ENCODE results near the gene MOSPD3. TPM values are rescaled to one million over a fixed set of nuclear protein-coding genes. Genes with fewer than 3 reads are reported as not detected.

Gene MOSPD3
- polyA plus RNA-seq, 1 experiment = 15.0 TPM

DNA sequence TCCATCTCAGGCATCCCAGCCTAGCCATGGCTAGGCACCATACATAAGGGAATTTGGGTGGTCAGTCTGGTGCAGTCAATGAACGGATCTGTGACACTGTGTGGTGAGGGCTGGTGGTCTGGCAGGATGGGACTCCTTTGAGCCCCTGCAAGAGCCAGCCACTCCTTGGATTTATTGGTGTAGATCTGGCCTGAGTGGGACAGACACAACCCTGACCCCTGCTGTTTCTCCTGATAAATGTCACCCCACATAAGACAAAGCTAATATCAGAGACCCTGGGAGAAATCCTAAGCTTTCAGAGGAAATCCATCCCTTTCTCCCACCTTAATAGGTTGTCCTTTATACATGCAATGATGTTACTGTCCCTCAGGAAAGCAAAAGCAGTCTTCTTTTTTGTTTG, 23.9 kb upstream of the MOSPD3 start:
- no peaks in the 10 kb centered on the region for H3K27me3 ChIP-seq (ENCODE audit: control insufficient read depth, insufficient read depth, low read length)
- ChIA-PET POLR2A (no interaction called here), CTCF (interaction anchor here (0.8 to 1.9 kb wide), 10 partner anchors 11 to 119 kb away, joined by 3 to 8 read pairs (median 3); partner anchors contain the start of genes MOSPD3 and POP7)
- TF ChIP-seq CTCF (IDR thresholded peaks at IDR 0.05; ENCODE audit: insufficient read depth, low read depth, low read length) = peak; percentile 42; the same call in 1 of the 2 replicates
- no peak overlapping the region for H3K4me3 ChIP-seq (ENCODE audit: low read depth, low read length)
- no peak for DNase-seq (ENCODE audit: low read depth)
- no peaks in the 10 kb centered on the region for H3K36me3 ChIP-seq (ENCODE audit: control insufficient read depth, insufficient read depth, low read length)

DNA sequence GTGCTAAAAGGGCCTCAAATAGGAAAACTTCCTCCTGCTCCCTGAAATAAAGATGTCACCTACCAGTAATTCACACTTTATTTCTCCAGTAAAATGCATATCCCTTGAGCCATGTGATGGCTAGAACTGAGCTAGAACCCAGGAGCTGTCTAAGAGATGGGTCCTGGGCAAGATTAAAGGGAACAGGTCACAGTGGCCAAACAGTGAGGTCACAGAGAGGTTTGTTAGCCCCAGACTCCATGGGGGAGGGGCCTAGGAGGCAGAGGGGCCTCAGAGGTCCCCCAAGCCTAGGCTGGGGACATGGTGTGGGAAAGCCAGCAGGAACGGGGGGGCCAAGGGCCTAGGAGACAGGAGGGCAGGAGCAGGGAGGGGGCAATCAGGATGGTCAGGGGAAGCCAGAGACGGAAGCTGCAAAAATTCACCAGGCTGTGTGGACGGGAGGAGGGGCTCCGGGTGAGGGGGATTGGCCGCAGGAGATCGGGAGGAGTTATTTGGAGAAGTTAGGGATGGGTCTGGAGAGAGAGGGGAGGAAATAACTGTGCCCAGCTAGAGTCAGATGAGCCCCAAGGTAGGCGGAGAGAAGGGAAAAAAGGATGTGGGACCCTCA, 22.9 kb upstream of the MOSPD3 start:
- no peaks in the 10 kb centered on the region for H3K27me3 ChIP-seq (ENCODE audit: control insufficient read depth, insufficient read depth, low read length)
- ChIA-PET POLR2A (interaction anchor here (0.5 kb wide), 1 partner anchor 13 kb away, joined by 3 read pairs; the partner anchor contains the start of gene PCOLCE), CTCF (interaction anchor here (0.7 to 1.9 kb wide), 9 partner anchors 10 to 120 kb away, joined by 3 to 8 read pairs (median 3); partner anchors contain the start of gene POP7)
- no peak overlapping the region for H3K4me3 ChIP-seq (ENCODE audit: low read depth, low read length)
- no peaks in the 10 kb centered on the region for H3K36me3 ChIP-seq (ENCODE audit: control insufficient read depth, insufficient read depth, low read length)
- no peak for TF ChIP-seq CTCF (IDR thresholded peaks at IDR 0.05; ENCODE audit: insufficient read depth, low read depth, low read length)
- DNase-seq (ENCODE audit: low read depth) = no peak

GRCh38 chr7:100590077-100590737, 22.1 kb upstream of the MOSPD3 start:
- TF ChIP-seq CTCF (IDR thresholded peaks at IDR 0.05; ENCODE audit: insufficient read depth, low read depth, low read length) = no peak
- no peak for DNase-seq (ENCODE audit: low read depth)
- Histone ChIP-seq H3K4me3 (ENCODE audit: low read depth, low read length) (no peak overlapping the region), H3K36me3 (ENCODE audit: control insufficient read depth, insufficient read depth, low read length) (no peaks in the 10 kb centered on the region), H3K27me3 (ENCODE audit: control insufficient read depth, insufficient read depth, low read length) (no peaks in the 10 kb centered on the region)
- CTCF ChIA-PET = interaction anchor here (1.1 to 1.9 kb wide), 4 partner anchors 9 to 31 kb away, joined by 3 to 8 read pairs (median 6); no protein-coding TSS in a partner anchor
- POLR2A ChIA-PET = no interaction called here

- H3K36me3 ChIP-seq (ENCODE audit: control insufficient read depth, insufficient read depth, low read length) = no peaks in the 10 kb centered on the region
- CTCF ChIA-PET = interaction anchor here (1.1 to 2.3 kb wide), 4 partner anchors 17 to 101 kb away, joined by 3 to 6 read pairs (median 4); no protein-coding TSS in a partner anchor
- H3K4me3 ChIP-seq (ENCODE audit: low read depth, low read length) = no peak overlapping the region
- no peak for TF ChIP-seq CTCF (IDR thresholded peaks at IDR 0.05; ENCODE audit: insufficient read depth, low read depth, low read length)
- POLR2A ChIA-PET = interaction anchor here (0.6 kb wide), 1 partner anchor 257 kb away, joined by 5 read pairs; no protein-coding TSS in a partner anchor
- no peaks in the 10 kb centered on the region for H3K27me3 ChIP-seq (ENCODE audit: control insufficient read depth, insufficient read depth, low read length)
- no peak for DNase-seq (ENCODE audit: low read depth)
Measured at GRCh38 chr7:100591596-100591995, 20.7 kb upstream of the MOSPD3 start.

GRCh38 chr7:100595188-100595587, 17.2 kb upstream of the MOSPD3 start:
- no peak for TF ChIP-seq CTCF (IDR thresholded peaks at IDR 0.05; ENCODE audit: insufficient read depth, low read depth, low read length)
- ChIA-PET POLR2A (no interaction called here), CTCF (interaction anchor here (0.6 to 1.6 kb wide), 3 partner anchors 8 to 144 kb away, joined by 3 to 4 read pairs (median 3); partner anchors contain the start of gene FBXO24)
- no peak for DNase-seq (ENCODE audit: low read depth)
- Histone ChIP-seq H3K36me3 (ENCODE audit: control insufficient read depth, insufficient read depth, low read length) (no peaks in the 10 kb centered on the region), H3K27me3 (ENCODE audit: control insufficient read depth, insufficient read depth, low read length) (no peaks in the 10 kb centered on the region), H3K4me3 (ENCODE audit: low read depth, low read length) (no peak overlapping the region)

Measured in BJ (cell line).